WTC11 (cell line): ENCODE measurements around the gene KRT33A. TPM values are rescaled to one million over a fixed set of nuclear protein-coding genes. Genes with fewer than 3 reads are reported as not detected.

Source experiments
- ATAC-seq: fragments of 200-7000 bp; cut with Tn5 transposase; 2 replicates; pipeline ENCODE4 v1.10.0; 2021; ENCODE audit warnings: mild to moderate bottlenecking, moderate library complexity
- CTCF ChIA-PET: fragments of 300-600 bp; sonication (Branson Sonifier 250); formaldehyde crosslinking; loops from one replicate; lab custom pipeline; 2021; ENCODE audit warnings: antibody characterized with exemption; lab: Charles Lee
- POLR2A ChIA-PET: fragments of 350-600 bp; sonication (Branson Sonifier 250); formaldehyde crosslinking; loops from one replicate; lab custom pipeline; 2021; ENCODE audit warnings: antibody characterized with exemption; lab: Charles Lee
- DNase-seq: peaks from one replicate; pipeline ENCODE4 v3.0.0; 2021; ENCODE audit warnings: low spot score
- H3K27ac Mint-ChIP-seq: 2 replicates; pipeline ENCODE4 v1.8.0; 2021; ENCODE audit warnings: mixed read lengths
- H3K27me3 Mint-ChIP-seq: 2 replicates; pipeline ENCODE4 v1.8.0; 2021; ENCODE audit warnings: low read depth, mild to moderate bottlenecking, moderate library complexity, mixed read lengths
- H3K36me3 Mint-ChIP-seq: 2 replicates; pipeline ENCODE4 v1.8.0; 2021; ENCODE audit warnings: mixed read lengths
- H3K4me1 Mint-ChIP-seq: 2 replicates; pipeline ENCODE4 v1.8.0; 2022; ENCODE audit warnings: mixed read lengths
- H3K4me3 Mint-ChIP-seq: 2 replicates; pipeline ENCODE4 v1.8.0; 2021; ENCODE audit warnings: mild to moderate bottlenecking, moderate library complexity, mixed read lengths
- H3K9me3 Mint-ChIP-seq: 2 replicates; pipeline ENCODE4 v1.8.0; 2021; ENCODE audit warnings: mixed read lengths
- ATF1 ChIP-seq: sonication (generic); formaldehyde crosslinking; IDR thresholded peaks from 2 replicates; pipeline ENCODE4 v1.8.1; 2023; ENCODE audit warnings: mild to moderate bottlenecking, moderate library complexity, missing genetic modification reagents
- CBFB ChIP-seq: sonication (generic); formaldehyde crosslinking; IDR thresholded peaks from 2 replicates; pipeline ENCODE4 v1.8.1; 2022; ENCODE audit warnings: mild to moderate bottlenecking, low read depth, missing genetic modification reagents
- ETV6 ChIP-seq: sonication (generic); formaldehyde crosslinking; IDR thresholded peaks from 2 replicates; pipeline ENCODE4 v1.8.1; 2022; ENCODE audit warnings: mild to moderate bottlenecking, missing genetic modification reagents
- GTF2I ChIP-seq: fragments of 250-450 bp; sonication (Bioruptor Pico); conservative IDR thresholded peaks from 2 replicates; pipeline ENCODE4 v1.4.0; 2021; ENCODE audit warnings: mild to moderate bottlenecking
- JUN ChIP-seq: sonication (generic); formaldehyde crosslinking; IDR thresholded peaks from 2 replicates; pipeline ENCODE4 v1.8.0; 2023; ENCODE audit warnings: mild to moderate bottlenecking, missing genetic modification reagents
- NR3C1 ChIP-seq: sonication (generic); formaldehyde crosslinking; conservative IDR thresholded peaks from 2 replicates; pipeline ENCODE4 v1.8.1; 2023; ENCODE audit warnings: low read depth, mild to moderate bottlenecking, missing genetic modification reagents
- RELA ChIP-seq: sonication (generic); formaldehyde crosslinking; IDR thresholded peaks from 2 replicates; pipeline ENCODE4 v1.8.1; 2022; ENCODE audit warnings: missing genetic modification reagents, mild to moderate bottlenecking, borderline replicate concordance
- SP1 ChIP-seq: sonication (generic); formaldehyde crosslinking; conservative IDR thresholded peaks from 2 replicates; pipeline ENCODE4 v1.8.1; 2022; ENCODE audit warnings: missing genetic modification reagents
- TEAD1 ChIP-seq: sonication (generic); formaldehyde crosslinking; IDR thresholded peaks from 2 replicates; pipeline ENCODE4 v1.8.0; 2022; ENCODE audit warnings: mild to moderate bottlenecking, missing genetic modification reagents
- TEAD4 ChIP-seq: sonication (generic); formaldehyde crosslinking; IDR thresholded peaks from 2 replicates; pipeline ENCODE4 v1.8.0; 2022; ENCODE audit warnings: mild to moderate bottlenecking, missing genetic modification reagents
- TP53 ChIP-seq: sonication (generic); formaldehyde crosslinking; IDR thresholded peaks from 2 replicates; pipeline ENCODE4 v1.8.1; 2023; ENCODE audit warnings: mild to moderate bottlenecking, missing genetic modification reagents
- ZNF232 ChIP-seq: sonication (generic); formaldehyde crosslinking; IDR thresholded peaks from 2 replicates; pipeline ENCODE4 v1.8.0; 2022; ENCODE audit warnings: mild to moderate bottlenecking, missing genetic modification reagents
- ZNF263 ChIP-seq: sonication (generic); formaldehyde crosslinking; IDR thresholded peaks from 2 replicates; pipeline ENCODE4 v1.8.1; 2022; ENCODE audit warnings: low read depth, mild to moderate bottlenecking, moderate library complexity, missing genetic modification reagents
- ZNF671 ChIP-seq: fragments of 250-450 bp; sonication (Bioruptor Pico); IDR thresholded peaks from 2 replicates; pipeline ENCODE4 v1.8.0; 2021; ENCODE audit warnings: mild to moderate bottlenecking
- total RNA-seq: library from RNA; stranded (reverse); gene quantifications from 3 replicates; pipeline ENCODE4 v1.2.3, GENCODE V29; 2021
- TF ChIP-seq, protein P1 (sequence below): sonication (generic); formaldehyde crosslinking; IDR thresholded peaks from 2 replicates; pipeline ENCODE4 v1.8.1; 2022; ENCODE audit warnings: missing genetic modification reagents, borderline replicate concordance
- TF ChIP-seq, protein P2 (sequence below): sonication (generic); formaldehyde crosslinking; IDR thresholded peaks from 2 replicates; pipeline ENCODE4 v1.8.1; 2022; ENCODE audit warnings: mild to moderate bottlenecking, moderate library complexity, missing genetic modification reagents
- TF ChIP-seq, protein P3 (sequence below): fragments of 250-450 bp; sonication (Bioruptor Pico); IDR thresholded peaks from 2 replicates; pipeline ENCODE4 v1.8.0; 2021; ENCODE audit warnings: mild to moderate bottlenecking
- TF ChIP-seq, protein P4 (sequence below): sonication (generic); formaldehyde crosslinking; IDR thresholded peaks from 2 replicates; pipeline ENCODE4 v1.8.0; 2022; ENCODE audit warnings: mild to moderate bottlenecking, missing genetic modification reagents
- TF ChIP-seq, protein P5 (sequence below): sonication (generic); formaldehyde crosslinking; IDR thresholded peaks from 2 replicates; pipeline ENCODE4 v1.8.1; 2023; ENCODE audit warnings: mild to moderate bottlenecking, moderate library complexity, missing genetic modification reagents
- TF ChIP-seq, protein P6 (sequence below): sonication (generic); formaldehyde crosslinking; IDR thresholded peaks from 2 replicates; pipeline ENCODE4 v1.8.1; 2022; ENCODE audit warnings: low read depth, mild to moderate bottlenecking, moderate library complexity, missing genetic modification reagents, borderline replicate concordance
- TF ChIP-seq, protein P7 (sequence below): fragments of 250-450 bp; sonication (Bioruptor Pico); conservative IDR thresholded peaks from 2 replicates; pipeline ENCODE4 v1.9.0; 2021; ENCODE audit warnings: mild to moderate bottlenecking

KRT33A gene
- total RNA-seq, 1 experiment from 2014 or later, result not detected

DNA sequence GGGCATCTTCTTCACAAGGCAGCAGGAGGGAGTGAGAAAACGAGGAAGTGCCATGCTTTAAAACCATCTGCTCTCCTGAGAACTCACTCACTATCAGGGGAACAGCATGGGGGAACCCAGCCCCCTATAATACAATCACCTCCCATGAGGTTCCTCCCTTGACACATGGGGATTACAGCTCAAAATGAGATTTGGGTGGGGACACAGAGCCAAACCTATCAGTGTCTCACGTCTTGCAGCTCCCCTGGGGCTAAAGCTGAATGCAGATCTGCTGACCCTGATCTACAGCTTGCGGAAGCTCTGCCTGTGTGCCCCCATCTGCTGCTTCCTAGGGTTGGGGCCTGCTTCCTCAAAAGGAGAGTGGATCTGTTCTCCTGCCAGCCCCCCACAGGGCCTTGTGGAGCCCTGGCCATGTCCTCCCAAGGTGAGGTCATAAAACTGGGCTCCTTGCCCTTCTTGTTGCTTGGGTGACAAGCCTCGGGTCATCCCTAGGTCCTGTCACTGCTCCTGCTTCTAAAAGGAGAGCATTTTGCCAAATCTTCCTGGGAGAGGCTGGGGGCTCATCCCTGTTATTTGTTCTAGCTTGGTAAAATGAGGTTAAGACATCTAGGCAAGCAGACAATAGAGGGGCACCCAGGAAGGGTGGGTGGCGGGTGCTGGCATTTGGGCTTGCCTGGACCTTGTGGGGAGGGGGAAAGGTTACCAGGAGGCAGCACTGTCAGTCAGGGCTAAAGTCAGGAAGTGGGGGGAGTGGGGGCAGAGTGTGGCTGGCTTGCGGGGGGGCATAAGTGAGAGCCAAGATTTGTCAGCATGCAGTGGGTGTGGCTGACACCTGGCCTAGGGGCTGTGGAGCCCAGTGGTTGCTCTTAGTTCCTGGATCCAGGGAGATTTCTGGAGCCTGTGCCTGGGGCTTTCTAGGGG is 16.0 kb downstream of the KRT33A start:
- H3K4me3 Mint-ChIP-seq, result no peak overlapping the region
- H3K9me3 Mint-ChIP-seq, result peaks cover 4% of the 10 kb centered on the region; the same call in 1 of the 2 replicates
- DNase-seq, result no peak
- no peak for ATAC-seq
- H3K27ac Mint-ChIP-seq, result no peak overlapping the region
- H3K36me3 Mint-ChIP-seq, result no peaks in the 10 kb centered on the region
- ChIA-PET CTCF (interaction anchor here (1.1 to 1.4 kb wide), 2 partner anchors 83 to 328 kb away, joined by 3 read pairs; no protein-coding TSS in a partner anchor), POLR2A (no interaction called here)
- no peaks in the 10 kb centered on the region for H3K27me3 Mint-ChIP-seq
- TF ChIP-seq, protein P1, sequence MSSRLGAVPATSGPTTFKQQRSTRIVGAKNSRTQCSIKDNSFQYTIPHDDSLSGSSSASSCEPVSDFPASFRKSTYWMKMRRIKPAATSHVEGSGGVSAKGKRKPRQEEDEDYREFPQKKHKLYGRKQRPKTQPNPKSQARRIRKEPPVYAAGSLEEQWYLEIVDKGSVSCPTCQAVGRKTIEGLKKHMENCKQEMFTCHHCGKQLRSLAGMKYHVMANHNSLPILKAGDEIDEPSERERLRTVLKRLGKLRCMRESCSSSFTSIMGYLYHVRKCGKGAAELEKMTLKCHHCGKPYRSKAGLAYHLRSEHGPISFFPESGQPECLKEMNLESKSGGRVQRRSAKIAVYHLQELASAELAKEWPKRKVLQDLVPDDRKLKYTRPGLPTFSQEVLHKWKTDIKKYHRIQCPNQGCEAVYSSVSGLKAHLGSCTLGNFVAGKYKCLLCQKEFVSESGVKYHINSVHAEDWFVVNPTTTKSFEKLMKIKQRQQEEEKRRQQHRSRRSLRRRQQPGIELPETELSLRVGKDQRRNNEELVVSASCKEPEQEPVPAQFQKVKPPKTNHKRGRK (CRISPR knock-in tag), result no peak
- TF ChIP-seq, protein P2, sequence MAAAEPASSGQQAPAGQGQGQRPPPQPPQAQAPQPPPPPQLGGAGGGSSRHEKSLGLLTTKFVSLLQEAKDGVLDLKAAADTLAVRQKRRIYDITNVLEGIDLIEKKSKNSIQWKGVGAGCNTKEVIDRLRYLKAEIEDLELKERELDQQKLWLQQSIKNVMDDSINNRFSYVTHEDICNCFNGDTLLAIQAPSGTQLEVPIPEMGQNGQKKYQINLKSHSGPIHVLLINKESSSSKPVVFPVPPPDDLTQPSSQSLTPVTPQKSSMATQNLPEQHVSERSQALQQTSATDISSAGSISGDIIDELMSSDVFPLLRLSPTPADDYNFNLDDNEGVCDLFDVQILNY, result no peak
- TF ChIP-seq ATF1 (CRISPR knock-in tag), result no peak
- TF ChIP-seq NR3C1 (CRISPR knock-in tag), result no peak
- TF ChIP-seq, protein P3, sequence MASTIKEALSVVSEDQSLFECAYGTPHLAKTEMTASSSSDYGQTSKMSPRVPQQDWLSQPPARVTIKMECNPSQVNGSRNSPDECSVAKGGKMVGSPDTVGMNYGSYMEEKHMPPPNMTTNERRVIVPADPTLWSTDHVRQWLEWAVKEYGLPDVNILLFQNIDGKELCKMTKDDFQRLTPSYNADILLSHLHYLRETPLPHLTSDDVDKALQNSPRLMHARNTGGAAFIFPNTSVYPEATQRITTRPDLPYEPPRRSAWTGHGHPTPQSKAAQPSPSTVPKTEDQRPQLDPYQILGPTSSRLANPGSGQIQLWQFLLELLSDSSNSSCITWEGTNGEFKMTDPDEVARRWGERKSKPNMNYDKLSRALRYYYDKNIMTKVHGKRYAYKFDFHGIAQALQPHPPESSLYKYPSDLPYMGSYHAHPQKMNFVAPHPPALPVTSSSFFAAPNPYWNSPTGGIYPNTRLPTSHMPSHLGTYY (CRISPR knock-in tag), result no peak
- TF ChIP-seq RELA (CRISPR knock-in tag), result no peak
- TF ChIP-seq, protein P4, sequence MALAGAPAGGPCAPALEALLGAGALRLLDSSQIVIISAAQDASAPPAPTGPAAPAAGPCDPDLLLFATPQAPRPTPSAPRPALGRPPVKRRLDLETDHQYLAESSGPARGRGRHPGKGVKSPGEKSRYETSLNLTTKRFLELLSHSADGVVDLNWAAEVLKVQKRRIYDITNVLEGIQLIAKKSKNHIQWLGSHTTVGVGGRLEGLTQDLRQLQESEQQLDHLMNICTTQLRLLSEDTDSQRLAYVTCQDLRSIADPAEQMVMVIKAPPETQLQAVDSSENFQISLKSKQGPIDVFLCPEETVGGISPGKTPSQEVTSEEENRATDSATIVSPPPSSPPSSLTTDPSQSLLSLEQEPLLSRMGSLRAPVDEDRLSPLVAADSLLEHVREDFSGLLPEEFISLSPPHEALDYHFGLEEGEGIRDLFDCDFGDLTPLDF (CRISPR knock-in tag), result no peak
- TF ChIP-seq ZNF263 (CRISPR knock-in tag), result no peak
- TF ChIP-seq ZNF671 (CRISPR knock-in tag), result no peak
- TF ChIP-seq, protein P5, sequence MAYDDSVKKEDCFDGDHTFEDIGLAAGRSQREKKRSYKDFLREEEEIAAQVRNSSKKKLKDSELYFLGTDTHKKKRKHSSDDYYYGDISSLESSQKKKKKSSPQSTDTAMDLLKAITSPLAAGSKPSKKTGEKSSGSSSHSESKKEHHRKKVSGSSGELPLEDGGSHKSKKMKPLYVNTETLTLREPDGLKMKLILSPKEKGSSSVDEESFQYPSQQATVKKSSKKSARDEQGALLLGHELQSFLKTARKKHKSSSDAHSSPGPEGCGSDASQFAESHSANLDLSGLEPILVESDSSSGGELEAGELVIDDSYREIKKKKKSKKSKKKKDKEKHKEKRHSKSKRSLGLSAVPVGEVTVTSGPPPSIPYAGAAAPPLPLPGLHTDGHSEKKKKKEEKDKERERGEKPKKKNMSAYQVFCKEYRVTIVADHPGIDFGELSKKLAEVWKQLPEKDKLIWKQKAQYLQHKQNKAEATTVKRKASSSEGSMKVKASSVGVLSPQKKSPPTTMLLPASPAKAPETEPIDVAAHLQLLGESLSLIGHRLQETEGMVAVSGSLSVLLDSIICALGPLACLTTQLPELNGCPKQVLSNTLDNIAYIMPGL (CRISPR knock-in tag), result no peak
- TF ChIP-seq SP1 (CRISPR knock-in tag), result no peak
- TF ChIP-seq, protein P6, sequence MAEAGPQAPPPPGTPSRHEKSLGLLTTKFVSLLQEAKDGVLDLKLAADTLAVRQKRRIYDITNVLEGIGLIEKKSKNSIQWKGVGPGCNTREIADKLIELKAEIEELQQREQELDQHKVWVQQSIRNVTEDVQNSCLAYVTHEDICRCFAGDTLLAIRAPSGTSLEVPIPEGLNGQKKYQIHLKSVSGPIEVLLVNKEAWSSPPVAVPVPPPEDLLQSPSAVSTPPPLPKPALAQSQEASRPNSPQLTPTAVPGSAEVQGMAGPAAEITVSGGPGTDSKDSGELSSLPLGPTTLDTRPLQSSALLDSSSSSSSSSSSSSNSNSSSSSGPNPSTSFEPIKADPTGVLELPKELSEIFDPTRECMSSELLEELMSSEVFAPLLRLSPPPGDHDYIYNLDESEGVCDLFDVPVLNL (CRISPR knock-in tag), result no peak
- TF ChIP-seq TP53 (CRISPR knock-in tag), result no peak
- TF ChIP-seq TEAD4, result no peak
- H3K4me1 Mint-ChIP-seq, result no peaks in the 10 kb centered on the region

DNA sequence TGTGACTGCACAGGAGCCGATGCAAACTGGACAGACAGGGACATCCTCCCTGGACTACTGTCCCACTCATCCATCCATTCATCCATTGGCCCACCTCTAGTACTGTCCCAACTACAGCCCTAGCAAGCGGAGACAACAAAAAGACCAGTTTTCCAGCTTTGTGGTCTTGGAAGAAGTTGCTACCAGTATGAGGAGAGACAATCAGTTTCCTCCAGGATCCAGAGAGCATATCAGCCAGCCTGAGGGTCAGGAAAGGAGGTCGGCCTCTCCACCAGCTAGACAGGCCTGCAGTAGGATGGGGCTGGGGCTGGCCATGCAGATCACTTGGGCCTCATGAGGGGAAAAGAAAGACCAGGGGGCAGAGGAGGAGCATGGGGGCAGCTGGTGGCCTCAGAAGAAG is 16.8 kb downstream of the KRT33A start:
- no peak for ATAC-seq
- Mint-ChIP-seq H3K36me3 (no peaks in the 10 kb centered on the region), H3K4me1 (no peaks in the 10 kb centered on the region), H3K27me3 (no peaks in the 10 kb centered on the region), H3K27ac (no peak overlapping the region), H3K9me3 (peaks cover 4% of the 10 kb centered on the region; the same call in 1 of the 2 replicates), H3K4me3 (no peak overlapping the region)
- ChIA-PET CTCF (interaction anchor here (1.4 kb wide), 1 partner anchor 84 kb away, joined by 3 read pairs; no protein-coding TSS in a partner anchor), POLR2A (no interaction called here)
- DNase-seq, result no peak
- TF ChIP-seq CBFB, result no peak
- no peak for TF ChIP-seq ZNF232 (CRISPR knock-in tag)
- TF ChIP-seq ATF1 (CRISPR knock-in tag), result no peak
- TF ChIP-seq, protein P7, sequence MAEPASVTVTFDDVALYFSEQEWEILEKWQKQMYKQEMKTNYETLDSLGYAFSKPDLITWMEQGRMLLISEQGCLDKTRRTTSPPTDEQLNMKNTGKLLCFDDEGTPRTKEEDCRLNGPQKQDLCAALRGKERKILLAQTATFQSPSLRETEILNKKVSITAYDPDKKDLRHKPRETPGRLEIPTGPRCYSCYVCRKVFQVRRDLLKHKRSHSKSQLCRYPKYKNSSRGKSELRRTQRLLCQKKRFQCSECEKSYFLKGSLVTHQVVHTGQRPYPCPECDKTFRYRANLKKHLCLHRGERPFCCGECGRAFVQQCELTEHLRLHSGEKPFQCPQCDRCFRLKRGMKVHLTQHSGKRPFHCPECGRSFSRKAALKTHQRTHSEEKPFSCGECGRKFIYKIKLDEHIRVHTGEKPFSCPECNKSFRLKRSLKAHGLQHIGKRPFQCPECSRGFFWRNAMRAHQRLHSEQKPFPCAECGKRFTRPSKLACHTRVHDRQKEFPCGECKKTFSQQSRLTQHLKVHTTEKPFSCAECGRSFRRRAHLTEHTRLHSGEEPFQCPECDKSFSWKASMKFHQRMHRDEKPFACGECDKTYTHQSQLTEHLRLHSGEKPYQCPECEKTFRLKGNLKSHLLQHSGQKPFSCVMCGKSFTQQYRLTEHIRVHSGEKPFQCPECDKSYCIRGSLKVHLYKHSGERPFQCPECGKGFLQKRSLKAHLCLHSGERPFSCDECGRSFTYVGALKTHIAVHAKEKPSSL (CRISPR knock-in tag), result no peak
- no peak for TF ChIP-seq RELA (CRISPR knock-in tag)
- TF ChIP-seq ETV6, result no peak
- no peak for TF ChIP-seq GTF2I (CRISPR knock-in tag)
- TF ChIP-seq TEAD1 (CRISPR knock-in tag), result no peak
- no peak for TF ChIP-seq JUN (CRISPR knock-in tag)
